K562 (cell line): ENCODE measurements around the gene SERPIND1. TPM values are rescaled to one million over a fixed set of nuclear protein-coding genes. Genes with fewer than 3 reads are reported as not detected.

ENCODE experiments used
- EHMT2 ChIP-seq: fragments of 450-650 bp; IDR thresholded peaks from 2 replicates; pipeline ENCODE4 v1.6.1; 2018; ENCODE audit warnings: antibody characterized with exemption
- ELF2 ChIP-seq: fragments of 250-450 bp; sonication (Bioruptor Pico); IDR thresholded peaks from 2 replicates; pipeline ENCODE4 v1.5.0; 2021; ENCODE audit warnings: mild to moderate bottlenecking
- EP300 ChIP-seq: IDR thresholded peaks from 2 replicates; pipeline ENCODE4 v1.6.1; 2012; ENCODE audit warnings: low read length, improper control_type of control experiment
- FOXJ2 ChIP-seq: fragments of 200-800 bp; sonication (Bioruptor generic); IDR thresholded peaks from 2 replicates; pipeline ENCODE4 v1.6.1; 2016; ENCODE audit warnings: missing genetic modification characterization, missing compliant biosample characterization
- HDAC3 ChIP-seq: fragments of 450-650 bp; IDR thresholded peaks from 2 replicates; pipeline ENCODE4 v1.6.1; 2018; ENCODE audit warnings: borderline replicate concordance, mild to moderate bottlenecking, moderate library complexity; ENCODE audit not compliant: partially characterized antibody
- MEF2D ChIP-seq: conservative IDR thresholded peaks from 2 replicates; pipeline ENCODE4 v1.6.1; 2016; ENCODE audit warnings: low read depth, missing genetic modification characterization, missing compliant biosample characterization
- NFYB ChIP-seq: IDR thresholded peaks from 2 replicates; pipeline ENCODE4 v1.6.1; 2011; ENCODE audit warnings: mild to moderate bottlenecking, moderate library complexity; ENCODE audit not compliant: insufficient read length; ENCODE audit errors: extremely low read depth
- PPARD ChIP-seq: fragments of 250-450 bp; sonication (Bioruptor Pico); IDR thresholded peaks from 2 replicates; pipeline ENCODE4 v1.8.0; 2022; ENCODE audit warnings: inconsistent platforms, mild to moderate bottlenecking, moderate library complexity
- SP1 ChIP-seq: sonication (generic); formaldehyde crosslinking; IDR thresholded peaks from 2 replicates; pipeline ENCODE4 v1.8.1; 2022; ENCODE audit warnings: mild to moderate bottlenecking, missing genetic modification reagents
- TAL1 ChIP-seq: fragments of 450-650 bp; IDR thresholded peaks from 2 replicates; pipeline ENCODE4 v1.6.1; 2016; ENCODE audit warnings: mild to moderate bottlenecking
- ZC3H11A ChIP-seq: IDR thresholded peaks from 2 replicates; pipeline ENCODE4 v1.6.1; 2012; ENCODE audit warnings: low read depth, low read length, improper control_type of control experiment
- ZNF551 ChIP-seq: fragments of 250-450 bp; sonication (Bioruptor Pico); IDR thresholded peaks from 2 replicates; pipeline ENCODE4 v1.5.0; 2021; ENCODE audit warnings: mild to moderate bottlenecking, moderate library complexity
- polyA plus RNA-seq, 8 experiments: library from polyadenylated mRNA; depleted of rRNA in 4 of 8; stranded (reverse) in 5 of 8; unstranded in 3 of 8; fragments of >200 nt; fragmentation: Nextera tagmentation in 2 of 8; fragmentation: Illumina TruSeq in 1 of 8; extraction: Ambion mirVana in 2 of 8; extraction: Trizol in 1 of 8; gene quantifications; 2 replicates each; pipeline versions ENCODE4 v1.2.1 to v1.2.3, GENCODE V29; 2011 to 2014; ENCODE audit warnings: inconsistent platforms in 1 of 8, missing spikeins in 1 of 8
- total RNA-seq, 7 experiments: library from RNA; depleted of rRNA in 6 of 7; stranded (reverse); fragments of >200 nt in 6 of 7; fragmentation: Illumina TruSeq in 2 of 7; extraction: Trizol in 2 of 7; gene quantifications; 2 replicates each; pipeline versions ENCODE4 v1.2.1 to v1.2.3, GENCODE V29; 2011 to 2021; ENCODE audit warnings: low replicate concordance in 1 of 7
- TF ChIP-seq, protein P1 (sequence below): sonication (generic); formaldehyde crosslinking; IDR thresholded peaks from 2 replicates; pipeline ENCODE4 v1.8.1; 2023; ENCODE audit warnings: missing genetic modification reagents, mild to moderate bottlenecking, borderline replicate concordance
- TF ChIP-seq, protein P2 (sequence below): fragments of 450-650 bp; IDR thresholded peaks from 2 replicates; pipeline ENCODE4 v1.7.1; 2018; ENCODE audit warnings: mild to moderate bottlenecking, low read depth; ENCODE audit not compliant: partially characterized antibody
- TF ChIP-seq, protein P3 (sequence below): fragments of 450-650 bp; IDR thresholded peaks from 2 replicates; pipeline ENCODE4 v1.6.1; 2018; ENCODE audit warnings: mild to moderate bottlenecking, low read depth; ENCODE audit not compliant: partially characterized antibody

SERPIND1 gene
- total and polyA plus RNA-seq, 9 of the 15 experiments (the other 6 are each of a cell fraction or from before 2014, with no cell fraction given), result 0.04 to 0.11 (median 0.09) TPM; not detected in 6

DNA sequence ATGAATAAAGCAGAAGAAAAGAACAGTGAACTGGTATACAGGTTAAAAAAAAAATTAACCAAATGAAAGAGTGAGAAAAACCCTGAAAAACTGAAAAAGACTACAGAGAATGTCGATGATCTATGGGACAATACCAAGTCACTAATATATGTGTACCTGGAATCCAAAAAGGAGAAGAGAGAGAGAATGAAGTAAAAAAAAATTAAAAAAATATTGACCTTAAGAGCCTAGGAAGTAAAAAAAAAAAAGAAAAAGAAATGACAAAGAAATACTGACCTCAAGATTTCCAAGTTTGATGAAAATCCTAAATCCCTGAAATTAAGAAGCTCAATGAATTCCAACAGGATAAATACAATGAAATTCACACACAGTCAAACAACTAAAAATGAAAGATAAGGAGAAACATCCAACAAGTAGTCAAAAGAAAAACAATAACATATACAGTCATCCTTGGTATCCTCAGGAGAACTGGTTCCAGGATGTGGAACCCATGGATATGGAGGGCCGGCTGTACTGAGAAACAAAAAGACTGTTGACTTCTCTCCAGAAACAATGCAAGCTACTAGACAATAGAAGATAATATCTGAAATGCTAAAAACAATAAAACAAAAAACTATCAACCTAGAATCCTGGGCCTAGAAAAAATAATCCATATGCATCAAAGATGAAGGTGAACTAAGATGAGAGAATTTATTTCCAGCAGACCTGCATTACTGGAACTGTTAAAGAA lies 33.5 kb upstream of the SERPIND1 start (continued):
- TF ChIP-seq, protein P1, sequence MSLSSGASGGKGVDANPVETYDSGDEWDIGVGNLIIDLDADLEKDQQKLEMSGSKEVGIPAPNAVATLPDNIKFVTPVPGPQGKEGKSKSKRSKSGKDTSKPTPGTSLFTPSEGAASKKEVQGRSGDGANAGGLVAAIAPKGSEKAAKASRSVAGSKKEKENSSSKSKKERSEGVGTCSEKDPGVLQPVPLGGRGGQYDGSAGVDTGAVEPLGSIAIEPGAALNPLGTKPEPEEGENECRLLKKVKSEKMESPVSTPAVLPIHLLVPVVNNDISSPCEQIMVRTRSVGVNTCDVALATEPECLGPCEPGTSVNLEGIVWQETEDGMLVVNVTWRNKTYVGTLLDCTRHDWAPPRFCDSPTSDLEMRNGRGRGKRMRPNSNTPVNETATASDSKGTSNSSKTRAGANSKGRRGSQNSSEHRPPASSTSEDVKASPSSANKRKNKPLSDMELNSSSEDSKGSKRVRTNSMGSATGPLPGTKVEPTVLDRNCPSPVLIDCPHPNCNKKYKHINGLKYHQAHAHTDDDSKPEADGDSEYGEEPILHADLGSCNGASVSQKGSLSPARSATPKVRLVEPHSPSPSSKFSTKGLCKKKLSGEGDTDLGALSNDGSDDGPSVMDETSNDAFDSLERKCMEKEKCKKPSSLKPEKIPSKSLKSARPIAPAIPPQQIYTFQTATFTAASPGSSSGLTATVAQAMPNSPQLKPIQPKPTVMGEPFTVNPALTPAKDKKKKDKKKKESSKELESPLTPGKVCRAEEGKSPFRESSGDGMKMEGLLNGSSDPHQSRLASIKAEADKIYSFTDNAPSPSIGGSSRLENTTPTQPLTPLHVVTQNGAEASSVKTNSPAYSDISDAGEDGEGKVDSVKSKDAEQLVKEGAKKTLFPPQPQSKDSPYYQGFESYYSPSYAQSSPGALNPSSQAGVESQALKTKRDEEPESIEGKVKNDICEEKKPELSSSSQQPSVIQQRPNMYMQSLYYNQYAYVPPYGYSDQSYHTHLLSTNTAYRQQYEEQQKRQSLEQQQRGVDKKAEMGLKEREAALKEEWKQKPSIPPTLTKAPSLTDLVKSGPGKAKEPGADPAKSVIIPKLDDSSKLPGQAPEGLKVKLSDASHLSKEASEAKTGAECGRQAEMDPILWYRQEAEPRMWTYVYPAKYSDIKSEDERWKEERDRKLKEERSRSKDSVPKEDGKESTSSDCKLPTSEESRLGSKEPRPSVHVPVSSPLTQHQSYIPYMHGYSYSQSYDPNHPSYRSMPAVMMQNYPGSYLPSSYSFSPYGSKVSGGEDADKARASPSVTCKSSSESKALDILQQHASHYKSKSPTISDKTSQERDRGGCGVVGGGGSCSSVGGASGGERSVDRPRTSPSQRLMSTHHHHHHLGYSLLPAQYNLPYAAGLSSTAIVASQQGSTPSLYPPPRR (CRISPR knock-in tag), result peak; percentile 61
- TF ChIP-seq EP300 (0 out of 2 replicates have a peak, but pooled peaks have one; percentile 31), FOXJ2 (tag) (peak; percentile 59; the same call in 1 of the 2 replicates), ELF2 (CRISPR knock-in tag) (no peak), ZC3H11A (0 out of 2 replicates have a peak, but pooled peaks have one; percentile 63), SP1 (CRISPR knock-in tag) (0 out of 2 replicates have a peak, but pooled peaks have one; percentile 20), HDAC3 (no peak), NFYB (no peak), MEF2D (tag) (no peak; the same call in 1 of the 2 replicates), ZNF551 (CRISPR knock-in tag) (no peak), EHMT2 (peak; percentile 83), PPARD (0 out of 2 replicates have a peak, but pooled peaks have one; percentile 28), TAL1 (peak; percentile 3)
- TF ChIP-seq, protein P2, sequence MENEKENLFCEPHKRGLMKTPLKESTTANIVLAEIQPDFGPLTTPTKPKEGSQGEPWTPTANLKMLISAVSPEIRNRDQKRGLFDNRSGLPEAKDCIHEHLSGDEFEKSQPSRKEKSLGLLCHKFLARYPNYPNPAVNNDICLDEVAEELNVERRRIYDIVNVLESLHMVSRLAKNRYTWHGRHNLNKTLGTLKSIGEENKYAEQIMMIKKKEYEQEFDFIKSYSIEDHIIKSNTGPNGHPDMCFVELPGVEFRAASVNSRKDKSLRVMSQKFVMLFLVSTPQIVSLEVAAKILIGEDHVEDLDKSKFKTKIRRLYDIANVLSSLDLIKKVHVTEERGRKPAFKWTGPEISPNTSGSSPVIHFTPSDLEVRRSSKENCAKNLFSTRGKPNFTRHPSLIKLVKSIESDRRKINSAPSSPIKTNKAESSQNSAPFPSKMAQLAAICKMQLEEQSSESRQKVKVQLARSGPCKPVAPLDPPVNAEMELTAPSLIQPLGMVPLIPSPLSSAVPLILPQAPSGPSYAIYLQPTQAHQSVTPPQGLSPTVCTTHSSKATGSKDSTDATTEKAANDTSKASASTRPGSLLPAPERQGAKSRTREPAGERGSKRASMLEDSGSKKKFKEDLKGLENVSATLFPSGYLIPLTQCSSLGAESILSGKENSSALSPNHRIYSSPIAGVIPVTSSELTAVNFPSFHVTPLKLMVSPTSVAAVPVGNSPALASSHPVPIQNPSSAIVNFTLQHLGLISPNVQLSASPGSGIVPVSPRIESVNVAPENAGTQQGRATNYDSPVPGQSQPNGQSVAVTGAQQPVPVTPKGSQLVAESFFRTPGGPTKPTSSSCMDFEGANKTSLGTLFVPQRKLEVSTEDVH, result peak; percentile 9
- TF ChIP-seq, protein P3, sequence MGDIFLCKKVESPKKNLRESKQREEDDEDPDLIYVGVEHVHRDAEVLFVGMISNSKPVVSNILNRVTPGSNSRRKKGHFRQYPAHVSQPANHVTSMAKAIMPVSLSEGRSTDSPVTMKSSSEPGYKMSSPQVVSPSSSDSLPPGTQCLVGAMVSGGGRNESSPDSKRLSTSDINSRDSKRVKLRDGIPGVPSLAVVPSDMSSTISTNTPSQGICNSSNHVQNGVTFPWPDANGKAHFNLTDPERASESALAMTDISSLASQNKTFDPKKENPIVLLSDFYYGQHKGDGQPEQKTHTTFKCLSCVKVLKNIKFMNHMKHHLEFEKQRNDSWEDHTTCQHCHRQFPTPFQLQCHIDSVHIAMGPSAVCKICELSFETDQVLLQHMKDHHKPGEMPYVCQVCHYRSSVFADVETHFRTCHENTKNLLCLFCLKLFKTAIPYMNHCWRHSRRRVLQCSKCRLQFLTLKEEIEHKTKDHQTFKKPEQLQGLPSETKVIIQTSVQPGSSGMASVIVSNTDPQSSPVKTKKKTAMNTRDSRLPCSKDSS, result peak; percentile 94
